ENCODE results near the gene ACR.

The ACR gene

DNA sequence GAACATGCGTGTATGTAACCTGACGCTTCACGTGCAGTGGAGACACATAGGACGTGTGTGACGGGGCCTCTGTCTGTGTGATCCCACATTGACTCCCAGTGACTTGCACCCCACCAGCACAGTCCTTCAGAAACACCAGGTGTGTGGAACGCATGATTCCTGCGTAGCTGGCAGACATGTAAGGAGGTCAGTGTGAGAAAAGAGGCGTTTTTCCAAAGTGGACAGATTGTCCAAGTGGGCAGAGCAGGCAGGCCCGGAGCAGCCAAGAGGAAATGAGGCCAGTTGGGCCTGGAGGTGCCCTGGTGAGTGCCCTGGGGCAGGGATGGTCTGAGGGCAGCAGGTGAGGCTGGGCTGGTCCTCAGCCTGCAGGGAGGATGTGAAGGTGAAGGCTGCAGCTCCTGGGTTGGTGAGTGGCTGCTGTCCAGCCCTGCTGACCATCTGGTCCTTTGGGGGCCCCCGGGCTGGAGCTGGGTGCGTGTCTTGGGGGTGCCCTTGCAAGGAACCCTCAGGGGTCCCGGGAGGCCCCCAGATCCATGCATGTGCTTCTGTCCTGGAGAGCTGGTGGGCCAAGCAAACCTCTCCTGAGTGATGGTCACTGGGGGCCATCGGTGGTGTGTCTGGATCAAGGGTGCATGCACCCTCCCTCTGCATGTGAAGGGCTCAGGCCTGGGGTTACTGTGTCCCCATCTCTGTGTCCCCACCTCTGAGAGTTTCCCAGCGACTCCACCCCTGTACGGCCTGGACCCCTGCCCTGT lies 38.8 kb upstream of the ACR start:
- no peak for DNase-seq (ENCODE audit: extremely low spot score)
- CTCF ChIA-PET = interaction anchor here (0.7 to 1.4 kb wide), 2 partner anchors 79 to 124 kb away, joined by 4 to 6 read pairs; no protein-coding TSS in a partner anchor
- POLR2A ChIA-PET = interaction anchor here (1.0 to 1.2 kb wide), 2 partner anchors 78 to 173 kb away, joined by 5 to 6 read pairs; partner anchors contain the start of gene SCO2
- TF ChIP-seq SP1 (IDR thresholded peaks at IDR 0.05) = no peak
- TF ChIP-seq FOXM1 (IDR thresholded peaks at IDR 0.05; ENCODE audit: borderline replicate concordance) = no peak
- no peak for TF ChIP-seq HDGF (IDR thresholded peaks at IDR 0.05; ENCODE audit: borderline replicate concordance)
- TF ChIP-seq FOXK2 (IDR thresholded peaks at IDR 0.05) = no peak
- TF ChIP-seq L3MBTL2 (conservative IDR thresholded peaks at IDR 0.05) = no peak
- TF ChIP-seq FOXA1 (IDR thresholded peaks at IDR 0.05) = no peak
- no peak for TF ChIP-seq NFRKB (IDR thresholded peaks at IDR 0.05)
- TF ChIP-seq LEF1 (IDR thresholded peaks at IDR 0.05; ENCODE audit: borderline replicate concordance) = no peak

- POLR2A ChIA-PET = interaction anchor here (1.0 to 1.2 kb wide), 2 partner anchors 79 to 174 kb away, joined by 5 to 6 read pairs; partner anchors contain the start of gene SCO2
- no peak for DNase-seq (ENCODE audit: extremely low spot score)
- CTCF ChIA-PET = interaction anchor here (0.7 to 1.4 kb wide), 3 partner anchors 56 to 125 kb away, joined by 3 to 6 read pairs (median 4); no protein-coding TSS in a partner anchor
- TF ChIP-seq FOXM1 (IDR thresholded peaks at IDR 0.05; ENCODE audit: borderline replicate concordance) = no peak
- TF ChIP-seq BHLHE40 (IDR thresholded peaks at IDR 0.05; ENCODE audit: borderline replicate concordance) = no peak
- TF ChIP-seq HDGF (IDR thresholded peaks at IDR 0.05; ENCODE audit: borderline replicate concordance) = no peak
- TF ChIP-seq FOXA1 (IDR thresholded peaks at IDR 0.05) = no peak
- TF ChIP-seq ZNF384 (IDR thresholded peaks at IDR 0.05) = no peak
- no peak for TF ChIP-seq L3MBTL2 (conservative IDR thresholded peaks at IDR 0.05)
- TF ChIP-seq, protein P1, sequence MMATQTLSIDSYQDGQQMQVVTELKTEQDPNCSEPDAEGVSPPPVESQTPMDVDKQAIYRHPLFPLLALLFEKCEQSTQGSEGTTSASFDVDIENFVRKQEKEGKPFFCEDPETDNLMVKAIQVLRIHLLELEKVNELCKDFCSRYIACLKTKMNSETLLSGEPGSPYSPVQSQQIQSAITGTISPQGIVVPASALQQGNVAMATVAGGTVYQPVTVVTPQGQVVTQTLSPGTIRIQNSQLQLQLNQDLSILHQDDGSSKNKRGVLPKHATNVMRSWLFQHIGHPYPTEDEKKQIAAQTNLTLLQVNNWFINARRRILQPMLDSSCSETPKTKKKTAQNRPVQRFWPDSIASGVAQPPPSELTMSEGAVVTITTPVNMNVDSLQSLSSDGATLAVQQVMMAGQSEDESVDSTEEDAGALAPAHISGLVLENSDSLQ (IDR thresholded peaks at IDR 0.05) = no peak
- no peak for TF ChIP-seq SUZ12 (IDR thresholded peaks at IDR 0.05)
- no peak for TF ChIP-seq ARNT (IDR thresholded peaks at IDR 0.05)
- TF ChIP-seq LEF1 (IDR thresholded peaks at IDR 0.05; ENCODE audit: borderline replicate concordance) = no peak
- TF ChIP-seq NFRKB (IDR thresholded peaks at IDR 0.05) = no peak
- TF ChIP-seq SP1 (IDR thresholded peaks at IDR 0.05) = no peak
- no peak for TF ChIP-seq FOXK2 (IDR thresholded peaks at IDR 0.05)
- TF ChIP-seq CTBP1 (IDR thresholded peaks at IDR 0.05; ENCODE audit: borderline replicate concordance) = no peak
- no peak for TF ChIP-seq TARDBP (IDR thresholded peaks at IDR 0.05)
- no peak for TF ChIP-seq ELF4 (IDR thresholded peaks at IDR 0.05)
Observed at GRCh38 chr22:50699756-50700386, 38.1 kb upstream of the ACR start.

DNA sequence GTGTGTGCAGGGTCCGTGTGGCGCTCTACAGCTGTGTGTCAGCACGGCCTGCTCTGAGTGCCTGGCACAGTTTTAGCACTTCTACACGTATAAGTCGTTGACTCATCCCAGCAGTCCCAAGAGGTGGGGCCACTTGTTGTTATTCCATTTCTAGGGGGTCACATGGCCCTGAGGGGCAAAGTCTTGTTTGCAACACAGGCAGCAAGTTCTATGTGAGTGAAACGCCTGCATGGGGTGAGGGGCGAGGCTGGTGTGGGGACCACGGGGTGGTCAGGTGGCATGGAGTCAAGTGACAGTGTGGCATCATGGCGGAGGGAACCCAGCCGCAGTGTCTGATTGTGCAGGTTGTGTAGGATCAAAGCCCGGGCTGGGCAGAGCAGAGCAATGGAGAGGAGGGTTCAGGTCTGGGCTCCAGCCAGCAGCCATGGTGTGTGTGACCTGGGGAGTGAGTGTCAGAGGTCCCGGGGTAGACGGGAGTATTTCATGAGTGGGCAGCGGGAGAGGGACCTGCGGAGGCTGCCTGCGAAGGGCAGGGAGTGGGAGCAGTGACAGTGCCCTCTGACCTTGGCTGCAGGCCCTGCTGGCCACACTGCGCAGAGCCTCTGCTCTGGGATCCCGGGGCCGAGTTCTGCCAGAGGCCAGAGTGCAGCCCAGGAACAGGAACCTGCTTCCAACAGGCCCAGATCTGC lies 37.5 kb upstream of the ACR start:
- TF ChIP-seq FOXM1 (IDR thresholded peaks at IDR 0.05; ENCODE audit: borderline replicate concordance) = no peak
- CTCF ChIA-PET = interaction anchor here (0.7 to 1.4 kb wide), 2 partner anchors 55 to 80 kb away, joined by 3 to 6 read pairs; no protein-coding TSS in a partner anchor
- POLR2A ChIA-PET = interaction anchor here (1.0 to 1.2 kb wide), 2 partner anchors 79 to 175 kb away, joined by 5 to 6 read pairs; partner anchors contain the start of gene SCO2
- no peak for DNase-seq (ENCODE audit: extremely low spot score)

DNA sequence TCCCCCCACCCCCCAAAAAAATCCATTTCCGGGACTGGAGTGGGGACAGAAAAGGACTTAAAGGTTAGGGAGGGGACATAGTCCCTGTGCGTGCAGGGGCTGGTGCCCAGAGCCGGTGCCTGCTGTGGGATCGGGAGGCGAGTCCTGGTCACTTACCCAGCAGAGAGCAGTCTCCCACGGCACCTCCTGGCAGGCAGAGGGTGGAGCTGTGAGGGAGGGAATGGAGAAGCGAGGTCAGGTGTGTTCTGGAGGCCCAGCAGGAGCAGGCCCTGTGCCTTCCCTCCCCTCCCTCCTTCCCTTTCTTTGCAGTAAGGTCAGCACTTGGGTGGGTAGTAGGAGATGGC lies 37.0 kb upstream of the ACR start:
- CTCF ChIA-PET = no interaction called here
- DNase-seq (ENCODE audit: extremely low spot score) = no peak
- POLR2A ChIA-PET = no interaction called here
- no peak for TF ChIP-seq ZNF384 (IDR thresholded peaks at IDR 0.05)
- no peak for TF ChIP-seq SP1 (IDR thresholded peaks at IDR 0.05)
- no peak for TF ChIP-seq FOXK2 (IDR thresholded peaks at IDR 0.05)
- no peak for TF ChIP-seq NFRKB (IDR thresholded peaks at IDR 0.05)
- TF ChIP-seq, protein P1 (IDR thresholded peaks at IDR 0.05) = no peak
- TF ChIP-seq CTBP1 (IDR thresholded peaks at IDR 0.05; ENCODE audit: borderline replicate concordance) = no peak
- TF ChIP-seq L3MBTL2 (conservative IDR thresholded peaks at IDR 0.05) = no peak
- TF ChIP-seq BHLHE40 (IDR thresholded peaks at IDR 0.05; ENCODE audit: borderline replicate concordance) = no peak
- TF ChIP-seq ARNT (IDR thresholded peaks at IDR 0.05) = no peak
- TF ChIP-seq HDGF (IDR thresholded peaks at IDR 0.05; ENCODE audit: borderline replicate concordance) = no peak
- no peak for TF ChIP-seq LEF1 (IDR thresholded peaks at IDR 0.05; ENCODE audit: borderline replicate concordance)
- TF ChIP-seq SUZ12 (IDR thresholded peaks at IDR 0.05) = no peak
- no peak for TF ChIP-seq FOXM1 (IDR thresholded peaks at IDR 0.05; ENCODE audit: borderline replicate concordance)
- TF ChIP-seq ELF4 (IDR thresholded peaks at IDR 0.05) = no peak
- TF ChIP-seq FOXA1 (IDR thresholded peaks at IDR 0.05) = no peak
- no peak for TF ChIP-seq TARDBP (IDR thresholded peaks at IDR 0.05)

DNA sequence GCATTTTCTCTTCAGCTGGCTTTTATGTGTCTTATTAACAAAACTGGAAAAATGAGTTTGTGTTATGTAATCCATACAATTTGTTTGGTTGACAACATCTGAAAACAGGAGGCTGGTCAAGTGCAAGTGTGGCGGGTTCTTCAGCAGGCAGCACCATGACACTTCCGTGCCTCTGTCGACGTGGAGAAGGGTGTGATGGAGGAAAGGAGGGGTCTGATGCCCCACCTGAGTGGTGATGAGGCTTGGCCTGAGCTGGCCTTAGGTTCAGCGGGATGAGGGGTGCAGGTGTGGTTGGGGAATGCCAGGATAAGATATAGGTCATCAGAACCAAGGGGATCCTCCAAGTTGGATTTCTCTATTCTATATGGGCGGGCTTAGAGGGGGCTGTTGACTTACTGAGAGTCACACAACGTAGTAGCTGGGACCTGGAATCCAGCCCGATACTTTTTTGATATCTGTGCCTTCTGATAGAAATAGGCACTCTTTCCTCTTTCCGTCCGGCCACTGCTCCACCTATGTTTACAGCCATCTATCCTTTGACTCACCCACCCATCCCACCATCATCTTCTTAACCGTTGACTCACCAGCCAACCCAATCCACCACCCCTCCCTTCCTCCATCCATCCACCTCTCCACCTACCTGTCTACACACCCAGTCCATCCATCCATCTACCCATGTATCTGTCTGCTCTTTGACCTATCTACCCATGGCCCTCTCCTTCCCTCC lies 36.4 kb upstream of the ACR start:
- ChIA-PET CTCF (interaction anchor here (1.5 kb wide), 1 partner anchor 176 kb away, joined by 6 read pairs; the partner anchor contains the start of gene SCO2), POLR2A (no interaction called here)
- no peak for DNase-seq (ENCODE audit: extremely low spot score)
- TF ChIP-seq HDGF (IDR thresholded peaks at IDR 0.05; ENCODE audit: borderline replicate concordance) (no peak), NFRKB (IDR thresholded peaks at IDR 0.05) (no peak), ZNF384 (IDR thresholded peaks at IDR 0.05) (no peak), BHLHE40 (IDR thresholded peaks at IDR 0.05; ENCODE audit: borderline replicate concordance) (no peak), FOXK2 (IDR thresholded peaks at IDR 0.05) (no peak), ELF4 (IDR thresholded peaks at IDR 0.05) (no peak), SP1 (IDR thresholded peaks at IDR 0.05) (no peak), FOXA1 (IDR thresholded peaks at IDR 0.05) (no peak), ARNT (IDR thresholded peaks at IDR 0.05) (no peak), L3MBTL2 (conservative IDR thresholded peaks at IDR 0.05) (no peak), LEF1 (IDR thresholded peaks at IDR 0.05; ENCODE audit: borderline replicate concordance) (no peak), TARDBP (IDR thresholded peaks at IDR 0.05) (no peak), CTBP1 (IDR thresholded peaks at IDR 0.05; ENCODE audit: borderline replicate concordance) (no peak), SUZ12 (IDR thresholded peaks at IDR 0.05) (no peak), FOXM1 (IDR thresholded peaks at IDR 0.05; ENCODE audit: borderline replicate concordance) (no peak)
- TF ChIP-seq, protein P1 (IDR thresholded peaks at IDR 0.05) = no peak
